ENCODE data around the gene APOM.

APOM gene

GRCh38 chr6:31658158-31658688 lies 2.5 kb downstream of the APOM start:
- DNase-seq (ENCODE audit: low read depth in 2 of 2) = no peak

DNA sequence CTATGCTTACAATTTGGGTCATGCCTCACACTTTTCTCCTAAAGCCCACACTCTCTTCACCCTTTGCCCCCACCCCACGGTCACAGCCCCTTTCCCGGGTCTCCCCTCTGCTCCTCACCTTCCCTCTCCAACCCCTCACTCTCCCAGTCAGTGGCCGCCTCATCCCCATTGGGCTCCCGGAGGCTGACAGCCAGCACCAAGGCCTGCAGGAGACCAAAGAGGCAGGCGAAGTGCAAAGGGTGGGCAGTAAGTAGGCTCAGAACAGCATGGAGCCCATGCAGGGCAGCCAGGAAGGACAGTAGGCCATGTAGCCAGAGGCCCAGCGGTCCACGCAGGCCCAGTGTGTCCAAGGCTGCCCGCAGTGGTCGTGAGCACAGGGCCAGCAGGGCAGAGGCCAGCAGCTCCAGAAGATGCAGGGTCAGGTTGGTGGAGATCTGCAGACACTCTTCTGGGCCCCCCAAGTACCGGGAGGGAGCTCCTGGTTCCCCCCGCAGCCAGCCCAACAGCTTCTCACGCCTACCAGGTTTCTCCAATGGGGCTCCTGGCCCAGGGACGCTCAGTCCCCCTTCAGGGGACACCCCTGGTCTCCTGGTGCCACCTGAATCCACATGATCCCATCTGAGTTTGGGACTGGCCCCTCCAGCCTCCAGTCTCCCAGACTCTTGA lies 3.4 kb downstream of the APOM start:
- no peak for DNase-seq (ENCODE audit: low read depth in 2 of 2)

DNA sequence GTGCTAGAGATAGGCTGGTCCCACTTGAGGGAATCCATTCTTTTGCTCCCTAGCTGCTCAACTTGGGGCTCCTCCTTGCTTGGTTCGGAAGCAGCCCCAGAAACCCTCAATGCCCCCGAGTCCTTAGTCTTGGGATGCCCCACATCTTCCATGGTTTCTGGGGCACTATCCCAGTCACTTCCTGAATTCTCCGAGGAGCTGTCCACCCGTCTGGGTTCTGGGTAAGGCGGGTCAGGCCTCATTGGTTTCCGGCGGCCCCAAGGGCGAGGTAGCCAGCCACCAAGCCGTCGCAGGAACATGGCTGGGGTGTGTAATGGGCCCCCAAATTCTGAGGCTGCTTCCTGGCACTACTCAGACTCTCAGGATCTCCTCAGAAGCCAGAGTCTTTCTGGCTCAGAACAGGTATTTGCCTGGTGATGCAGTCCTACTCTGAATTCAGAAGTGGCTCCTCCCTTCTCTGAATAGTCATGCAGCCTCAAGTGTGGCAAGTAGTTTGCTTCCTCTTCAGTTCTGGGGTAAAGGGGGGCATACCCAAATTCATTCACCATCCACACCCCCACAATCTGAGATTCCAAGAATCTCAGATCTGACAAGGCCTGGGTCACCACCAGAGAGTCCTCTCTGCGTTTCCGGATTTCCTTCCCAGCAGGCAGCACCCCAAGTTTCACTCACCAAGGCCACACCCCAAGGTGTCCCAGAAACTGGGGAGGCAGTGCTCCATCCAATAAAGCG lies 4.1 kb downstream of the APOM start:
- DNase-seq (ENCODE audit: low read depth in 2 of 2) = no peak

- DNase-seq (ENCODE audit: low read depth in 2 of 2) = peak; percentile 51 to 63
Observed at GRCh38 chr6:31660381-31661261, 4.9 kb downstream of the APOM start, which contains the start of gene C6orf47. C6orf47 (minus strand) TSS chr6:31660778; CDS start chr6:31659947, 831 bp downstream.

DNA sequence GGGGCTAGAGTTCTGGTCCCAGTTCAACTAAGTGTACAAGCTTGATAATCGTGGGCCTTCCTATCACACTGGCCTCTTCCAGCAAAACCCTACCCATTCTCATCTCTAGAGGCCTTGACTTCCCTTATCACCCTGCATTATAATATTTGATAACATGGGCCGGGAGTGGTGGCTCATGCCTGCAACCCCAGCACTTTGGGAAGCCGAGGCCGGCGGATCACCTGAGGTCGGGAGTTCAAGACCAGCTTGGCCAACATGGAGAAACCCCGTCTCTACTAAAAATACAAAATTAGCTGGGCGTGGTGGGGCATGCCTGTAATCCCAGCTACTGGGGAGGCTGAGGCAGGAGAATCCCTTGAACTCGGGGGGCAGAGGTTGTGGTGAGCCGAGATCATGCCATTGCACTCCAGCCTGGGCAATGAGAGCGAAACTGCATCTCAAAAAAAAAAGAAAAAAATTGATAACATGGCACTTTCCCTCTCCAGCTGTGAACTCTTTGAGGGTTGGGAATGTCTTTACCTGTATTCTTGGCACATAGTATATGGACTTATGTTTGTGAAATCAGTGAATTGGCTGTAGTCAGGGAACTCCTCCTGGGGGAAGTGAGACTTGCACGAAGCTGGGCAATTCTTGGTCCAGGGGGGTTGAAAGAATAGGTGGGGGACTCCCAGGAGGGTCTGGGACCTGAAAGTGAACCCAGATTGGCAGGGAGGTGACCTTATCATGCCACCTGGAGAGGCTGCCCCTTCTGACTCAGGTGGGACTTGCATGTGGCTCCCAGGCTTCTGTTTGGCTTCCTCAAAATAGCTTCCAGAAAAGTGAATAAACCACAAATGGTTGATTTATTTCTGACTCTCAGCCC lies 5.8 kb downstream of the APOM start:
- no peak for DNase-seq (ENCODE audit: low read depth in 2 of 2)

- no peak for DNase-seq (ENCODE audit: low read depth in 2 of 2)
Observed at GRCh38 chr6:31662124-31662723, 6.5 kb downstream of the APOM start.

- no peak for DNase-seq (ENCODE audit: low read depth in 2 of 2)
Observed at GRCh38 chr6:31663126-31663960, 7.6 kb downstream of the APOM start.

DNA sequence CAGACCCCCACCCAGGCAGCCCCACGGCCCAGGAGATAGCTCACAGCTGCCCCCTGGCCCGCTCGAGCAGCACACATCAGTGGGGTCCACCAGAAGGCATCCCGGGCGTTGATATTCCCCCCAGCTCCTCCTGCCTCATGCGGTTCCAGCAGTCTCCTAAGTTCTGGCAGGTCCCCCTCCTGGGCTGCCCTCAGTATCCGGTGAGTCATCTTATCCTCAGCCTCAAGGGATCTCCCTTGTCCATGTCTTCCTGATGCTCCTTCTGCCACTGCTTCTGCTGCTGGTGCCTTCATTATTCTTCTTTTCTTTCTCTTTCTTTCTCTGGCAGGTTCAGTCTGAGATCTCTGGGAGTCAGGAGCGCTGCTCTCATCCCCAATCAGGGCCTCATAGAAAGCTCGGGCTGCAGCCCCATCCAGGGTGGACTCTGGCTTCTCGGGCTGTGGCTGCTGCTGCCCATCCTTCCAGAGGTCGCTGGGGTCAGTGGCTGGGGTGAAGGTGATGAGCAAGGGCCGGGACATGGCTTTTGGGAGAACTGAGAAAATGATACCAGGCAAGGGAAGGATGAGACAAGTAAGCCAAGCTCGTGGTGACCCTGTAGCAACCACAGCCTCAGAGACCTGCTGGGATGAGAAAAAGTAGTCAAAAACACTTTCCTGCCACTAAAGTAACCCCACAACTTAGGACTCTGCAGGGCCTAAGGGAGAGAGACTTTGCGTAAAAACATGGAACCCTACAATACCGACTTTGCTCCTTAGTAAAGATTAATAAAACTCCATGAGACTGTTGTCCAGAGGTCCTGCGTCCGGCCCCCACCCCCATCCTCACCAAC lies 8.5 kb downstream of the APOM start:
- no peak for DNase-seq (ENCODE audit: low read depth in 2 of 2)

DNA sequence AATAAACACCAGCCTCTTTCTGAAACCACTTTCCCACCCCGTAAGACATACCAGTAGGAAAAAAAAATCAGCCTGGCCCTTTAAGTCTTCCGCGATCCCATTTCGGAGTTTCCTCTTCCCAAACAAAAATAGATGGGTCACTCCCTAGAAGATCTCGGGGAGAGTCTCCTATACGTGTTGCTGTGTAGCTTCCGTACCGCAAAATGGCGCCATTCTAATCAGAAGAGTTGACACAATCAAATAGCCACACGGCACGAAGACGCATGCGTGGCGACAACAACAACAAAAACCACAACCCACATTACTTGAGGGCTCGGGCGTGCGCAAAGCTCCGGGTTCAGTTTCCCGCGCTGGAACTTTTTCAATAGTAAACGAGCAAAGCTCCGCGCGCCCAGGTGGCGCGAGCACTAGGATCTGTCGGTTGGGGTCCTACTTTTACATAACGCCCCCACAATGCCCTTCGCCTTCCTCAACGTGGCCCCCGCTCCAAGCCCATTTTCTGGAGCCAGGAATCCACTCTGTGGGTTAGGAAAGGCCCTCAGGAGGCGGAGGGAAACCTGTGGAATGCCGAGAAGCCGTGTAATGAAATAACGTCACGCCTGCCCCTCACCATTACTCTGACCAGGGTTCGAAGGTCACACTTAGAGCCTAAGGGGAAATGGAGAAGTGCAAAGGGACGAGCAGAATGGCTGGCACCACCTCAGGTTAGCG lies 9.3 kb downstream of the APOM start, which contains the start of gene GPANK1:
Gene GPANK1 (minus strand): TSS at position 208 of the 711 bp plus-strand sequence. CDS start 519 bp downstream, outside the sequence.
- peak; percentile 83 to 84 for DNase-seq (ENCODE audit: low read depth in 2 of 2)

- peak; percentile 96 to 99 for DNase-seq (ENCODE audit: low read depth in 2 of 2)
Observed at GRCh38 chr6:31665501-31666336, 10.0 kb downstream of the APOM start, which contains the start of gene CSNK2B. CSNK2B (plus strand) TSS chr6:31666080; CDS start chr6:31666832, 752 bp downstream.

- no peak for DNase-seq (ENCODE audit: low read depth in 2 of 2)
Observed at GRCh38 chr6:31666337-31666965, 10.8 kb downstream of the APOM start.

DNA sequence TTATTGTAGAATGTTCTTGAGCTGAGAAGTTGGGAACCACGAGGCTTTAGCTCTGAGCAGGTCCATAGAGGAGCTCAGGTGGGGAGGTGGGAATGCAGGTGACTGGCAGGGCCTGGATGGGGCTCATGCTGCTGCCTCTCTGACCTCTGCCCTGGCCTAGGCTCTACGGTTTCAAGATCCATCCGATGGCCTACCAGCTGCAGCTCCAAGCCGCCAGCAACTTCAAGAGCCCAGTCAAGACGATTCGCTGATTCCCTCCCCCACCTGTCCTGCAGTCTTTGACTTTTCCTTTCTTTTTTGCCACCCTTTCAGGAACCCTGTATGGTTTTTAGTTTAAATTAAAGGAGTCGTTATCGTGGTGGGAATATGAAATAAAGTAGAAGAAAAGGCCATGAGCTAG lies 14.0 kb downstream of the APOM start, which contains the start of gene LY6G5B:
Gene LY6G5B (plus strand): TSS at position 301 of the 400 bp plus-strand sequence. CDS start 975 bp downstream, outside the sequence.
- no peak for DNase-seq (ENCODE audit: low read depth in 2 of 2)

DNA sequence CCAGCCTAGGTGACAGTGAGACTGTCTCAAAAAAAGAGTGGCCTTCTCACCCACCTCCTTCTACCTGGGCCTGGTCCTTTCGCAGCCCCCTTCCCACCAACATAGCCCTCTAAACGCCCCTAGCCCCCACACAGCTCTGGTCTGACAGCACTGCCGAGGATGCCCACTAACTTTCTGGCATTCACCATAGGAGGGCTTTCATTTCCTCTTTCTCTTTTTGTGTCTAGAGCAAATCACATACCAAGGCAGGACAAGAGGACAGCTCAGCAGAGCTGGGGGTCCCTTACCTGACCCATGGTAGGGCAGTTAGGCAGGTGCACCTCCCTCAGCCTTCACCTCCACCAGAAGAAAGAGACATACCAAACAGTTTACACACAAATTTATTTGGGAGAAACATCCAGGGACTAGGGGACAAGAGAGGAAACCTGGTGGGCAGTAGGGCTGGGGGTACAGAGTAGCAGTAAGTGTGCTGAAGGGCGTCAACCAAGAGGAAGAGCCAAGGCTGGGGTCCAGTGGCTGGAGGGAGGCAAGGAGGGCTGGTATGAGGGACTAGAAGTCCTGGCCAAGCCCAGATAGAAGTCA lies 20.7 kb downstream of the APOM start:
- DNase-seq (ENCODE audit: low read depth in 2 of 2) = no peak

DNA sequence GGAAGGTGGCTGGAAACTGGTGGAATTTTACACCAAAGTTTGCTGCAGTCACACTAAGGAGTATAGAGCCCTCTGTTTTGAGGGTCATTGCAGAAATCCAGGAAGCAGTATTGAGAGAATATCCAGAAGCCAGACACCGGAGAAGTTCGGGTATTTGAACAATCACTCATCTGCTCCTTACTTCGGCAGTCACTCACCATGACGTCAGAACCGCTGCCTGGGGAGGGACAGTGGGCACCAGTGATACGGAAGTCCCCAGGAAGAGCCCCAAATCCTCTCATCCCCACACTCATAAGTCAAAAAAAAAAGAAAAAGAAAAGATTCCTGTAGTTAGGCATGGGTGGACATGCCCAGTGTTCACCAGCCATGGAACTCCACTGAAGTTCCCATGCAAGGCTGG lies 21.2 kb downstream of the APOM start:
- DNase-seq (ENCODE audit: low read depth in 2 of 2) = no peak

DNA sequence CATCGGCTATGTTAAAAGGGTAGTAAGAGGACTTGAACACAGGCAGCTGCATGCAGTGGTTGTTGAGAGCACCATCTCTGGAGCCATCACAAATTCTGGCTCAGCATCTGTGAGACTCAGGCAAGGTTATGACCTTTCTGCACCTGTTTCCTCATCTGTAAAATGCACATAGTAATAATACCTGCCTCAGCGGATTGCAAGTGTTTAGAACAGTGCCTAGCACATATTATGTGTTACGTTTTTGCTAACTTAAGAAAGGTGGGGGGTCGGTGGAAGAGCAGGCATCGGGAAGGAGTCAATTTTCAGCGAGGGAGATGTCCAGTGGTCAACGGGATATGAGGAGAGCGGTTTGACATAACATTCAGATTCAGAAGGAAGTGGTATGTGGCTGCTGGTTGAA lies 22.3 kb downstream of the APOM start:
- no peak for DNase-seq (ENCODE audit: low read depth in 2 of 2)
